Lower lobe of right lung (tissue), 2 donors: ENCODE data around the gene KCNG2. TPM values are rescaled to one million over a fixed set of nuclear protein-coding genes. Genes with fewer than 3 reads are reported as not detected.
A peak's percentile ranks its signal among the peaks of the same experiment; 100 is the strongest.

Source experiments
- ATAC-seq, 2 donors: fragments of 200-7000 bp; cut with Tn5 transposase; one replicate each; pipeline ENCODE4 v1.9.1; 2020 to 2022; ENCODE audit warnings: mild to moderate bottlenecking in 2 of 2, moderate library complexity in 2 of 2
- DNase-seq: peaks from one replicate; pipeline ENCODE4 v3.0.0-alpha.2; 2020
- H3K27ac ChIP-seq: fragments of 200-600 bp; one replicate; pipeline ENCODE4 v1.8.0; 2022
- H3K27me3 ChIP-seq: fragments of 200-600 bp; one replicate; pipeline ENCODE4 v1.8.0; 2022; ENCODE audit warnings: low read depth
- H3K36me3 ChIP-seq: fragments of 200-600 bp; one replicate; pipeline ENCODE4 v1.8.0; 2022; ENCODE audit warnings: mild to moderate bottlenecking
- H3K4me1 ChIP-seq: fragments of 200-600 bp; one replicate; pipeline ENCODE4 v1.8.0; 2022
- H3K4me3 ChIP-seq: fragments of 200-600 bp; one replicate; pipeline ENCODE4 v1.8.0; 2022; ENCODE audit warnings: mild to moderate bottlenecking
- H3K9me3 ChIP-seq: fragments of 200-600 bp; one replicate; pipeline ENCODE4 v1.8.0; 2022
- intact Hi-C: fragments of 100-400 bp; cut with DNase I; formaldehyde crosslinking; loops from one replicate; pipeline ENCODE4 v1.11.0; 2022
- total RNA-seq: library from RNA; stranded (reverse); fragmentation: NEBNext Ultra II Directional; extraction: Animal tissue kit (Norgen Biotek cat#: 25700); gene quantifications from one replicate; pipeline ENCODE4 v1.2.1, GENCODE V29; 2021
- TF ChIP-seq, protein P1 (sequence below): fragments of 200-600 bp; IDR thresholded peaks from one replicate; pipeline ENCODE4 v1.8.0; 2022; ENCODE audit warnings: antibody characterized with exemption, mild to moderate bottlenecking
- donor health status: DM: no; HTN: yes; CAD: no; lungs with severe emphysema.

KCNG2 gene
- total RNA-seq, 1 donor from 2014 or later = 0.50 TPM

DNA sequence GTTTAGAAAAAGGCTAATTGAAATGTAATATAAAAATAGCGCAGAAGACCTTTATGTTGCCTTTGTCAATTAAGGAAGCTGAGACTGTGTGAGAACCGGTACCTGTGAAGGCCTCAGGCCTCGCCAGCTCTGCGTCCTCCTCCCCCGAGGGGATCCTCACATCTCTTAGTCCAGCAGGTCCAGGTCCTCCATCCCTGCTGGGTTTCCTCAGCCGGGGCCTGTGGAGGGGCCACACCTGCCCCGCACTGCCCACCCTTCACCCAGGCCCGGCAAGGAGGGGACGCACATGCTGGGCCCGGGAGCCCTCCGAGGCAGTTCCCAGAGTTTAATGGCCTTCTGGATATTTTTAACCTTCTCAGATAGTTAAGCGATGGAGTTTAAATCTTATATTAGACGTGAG, 3.5 kb downstream of the KCNG2 start:
- Histone ChIP-seq H3K36me3 (no peaks in the 10 kb centered on the region), H3K27ac (no peak overlapping the region), H3K4me1 (peaks cover 13% of the 10 kb centered on the region), H3K27me3 (peaks cover 48% of the 10 kb centered on the region), H3K9me3 (no peaks in the 10 kb centered on the region), H3K4me3 (no peak overlapping the region)
- ATAC-seq = no peak
- intact Hi-C loops = no loop called here
- no peak for DNase-seq
- TF ChIP-seq, protein P1, sequence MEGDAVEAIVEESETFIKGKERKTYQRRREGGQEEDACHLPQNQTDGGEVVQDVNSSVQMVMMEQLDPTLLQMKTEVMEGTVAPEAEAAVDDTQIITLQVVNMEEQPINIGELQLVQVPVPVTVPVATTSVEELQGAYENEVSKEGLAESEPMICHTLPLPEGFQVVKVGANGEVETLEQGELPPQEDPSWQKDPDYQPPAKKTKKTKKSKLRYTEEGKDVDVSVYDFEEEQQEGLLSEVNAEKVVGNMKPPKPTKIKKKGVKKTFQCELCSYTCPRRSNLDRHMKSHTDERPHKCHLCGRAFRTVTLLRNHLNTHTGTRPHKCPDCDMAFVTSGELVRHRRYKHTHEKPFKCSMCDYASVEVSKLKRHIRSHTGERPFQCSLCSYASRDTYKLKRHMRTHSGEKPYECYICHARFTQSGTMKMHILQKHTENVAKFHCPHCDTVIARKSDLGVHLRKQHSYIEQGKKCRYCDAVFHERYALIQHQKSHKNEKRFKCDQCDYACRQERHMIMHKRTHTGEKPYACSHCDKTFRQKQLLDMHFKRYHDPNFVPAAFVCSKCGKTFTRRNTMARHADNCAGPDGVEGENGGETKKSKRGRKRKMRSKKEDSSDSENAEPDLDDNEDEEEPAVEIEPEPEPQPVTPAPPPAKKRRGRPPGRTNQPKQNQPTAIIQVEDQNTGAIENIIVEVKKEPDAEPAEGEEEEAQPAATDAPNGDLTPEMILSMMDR = no peak

DNA sequence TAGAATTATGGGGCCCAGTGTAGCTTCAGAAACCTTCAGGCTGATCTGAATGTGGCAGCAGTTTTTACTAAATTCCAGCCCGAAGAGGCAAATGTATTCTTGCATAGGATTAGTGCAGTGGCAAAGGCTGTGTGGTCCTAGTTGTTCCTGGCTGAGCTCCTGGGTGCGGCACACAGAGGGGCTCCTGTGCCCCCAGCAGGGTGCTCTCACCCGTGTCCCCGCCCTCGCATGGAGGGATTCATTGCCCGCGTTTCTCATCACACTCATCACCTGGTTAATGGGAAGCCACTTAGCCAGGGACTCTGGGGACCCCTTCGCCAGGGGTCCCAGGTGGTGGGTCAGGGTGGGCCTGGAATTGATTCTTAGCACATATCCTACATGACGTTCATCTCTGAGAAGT, 3.9 kb downstream of the KCNG2 start:
- no peaks in the 10 kb centered on the region for H3K9me3 ChIP-seq
- H3K36me3 ChIP-seq = no peaks in the 10 kb centered on the region
- H3K27ac ChIP-seq = no peak overlapping the region
- ATAC-seq (no peak), DNase-seq (no peak)
- intact Hi-C loops = no loop called here
- H3K4me3 ChIP-seq = no peak overlapping the region
- TF ChIP-seq, protein P1 = no peak
- peaks cover 13% of the 10 kb centered on the region for H3K4me1 ChIP-seq
- H3K27me3 ChIP-seq = peaks cover 45% of the 10 kb centered on the region

DNA sequence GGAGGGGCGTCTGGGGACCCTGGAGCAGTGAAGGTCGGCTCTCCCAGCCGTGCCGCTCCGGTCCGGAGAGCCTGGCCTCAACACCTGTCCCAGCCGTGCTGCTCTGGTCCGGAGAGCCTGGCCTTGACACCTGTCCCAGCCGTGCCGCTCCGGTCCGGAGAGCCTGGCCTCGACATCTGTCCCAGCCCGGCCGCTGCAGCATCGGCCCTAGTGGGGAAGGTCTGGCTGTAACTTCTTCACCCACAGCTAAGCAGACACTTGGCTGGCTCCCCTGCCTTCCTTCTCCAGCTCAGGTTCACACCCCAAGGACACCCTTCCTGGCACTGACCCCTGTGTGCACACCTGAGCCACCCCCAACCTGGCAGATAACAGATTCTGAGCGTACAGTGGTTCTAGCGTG, 4.6 kb downstream of the KCNG2 start:
- TF ChIP-seq, protein P1 = no peak
- no peaks in the 10 kb centered on the region for H3K9me3 ChIP-seq
- ATAC-seq = no peak
- no peaks in the 10 kb centered on the region for H3K36me3 ChIP-seq
- intact Hi-C loops = no loop called here
- no peak overlapping the region for H3K4me3 ChIP-seq
- H3K4me1 ChIP-seq = peaks cover 13% of the 10 kb centered on the region
- peaks cover 38% of the 10 kb centered on the region for H3K27me3 ChIP-seq
- H3K27ac ChIP-seq = no peak overlapping the region
- DNase-seq = peak; percentile 37

DNA sequence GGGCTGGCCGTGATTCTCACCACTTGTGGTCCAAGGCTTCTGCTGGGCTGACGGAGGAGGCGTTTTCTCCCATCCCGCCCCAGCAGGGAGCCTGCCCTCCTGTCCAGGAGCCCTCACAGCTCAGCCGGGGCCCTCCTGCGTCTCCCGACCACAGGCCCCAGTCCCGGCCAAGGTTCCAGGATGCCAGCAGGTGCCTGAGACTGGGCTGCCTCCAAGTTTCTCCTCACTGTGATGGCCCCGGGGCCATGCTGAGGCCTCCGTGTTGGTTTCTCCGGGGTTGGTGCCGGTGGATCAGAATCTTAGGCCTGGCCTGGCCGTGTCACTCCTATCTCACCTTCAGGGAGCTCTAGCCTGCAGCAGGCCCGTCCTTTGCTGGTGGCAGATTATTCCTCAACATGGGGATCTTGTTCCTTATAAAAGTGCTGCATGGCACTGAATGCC, 5.9 kb downstream of the KCNG2 start:
- Histone ChIP-seq H3K27me3 (peaks cover 25% of the 10 kb centered on the region), H3K4me1 (peaks cover 6% of the 10 kb centered on the region), H3K27ac (no peak overlapping the region), H3K4me3 (no peak overlapping the region), H3K36me3 (no peaks in the 10 kb centered on the region), H3K9me3 (no peaks in the 10 kb centered on the region)
- DNase-seq (no peak), ATAC-seq (no peak)
- intact Hi-C loops = no loop called here
- TF ChIP-seq, protein P1 = no peak

DNA sequence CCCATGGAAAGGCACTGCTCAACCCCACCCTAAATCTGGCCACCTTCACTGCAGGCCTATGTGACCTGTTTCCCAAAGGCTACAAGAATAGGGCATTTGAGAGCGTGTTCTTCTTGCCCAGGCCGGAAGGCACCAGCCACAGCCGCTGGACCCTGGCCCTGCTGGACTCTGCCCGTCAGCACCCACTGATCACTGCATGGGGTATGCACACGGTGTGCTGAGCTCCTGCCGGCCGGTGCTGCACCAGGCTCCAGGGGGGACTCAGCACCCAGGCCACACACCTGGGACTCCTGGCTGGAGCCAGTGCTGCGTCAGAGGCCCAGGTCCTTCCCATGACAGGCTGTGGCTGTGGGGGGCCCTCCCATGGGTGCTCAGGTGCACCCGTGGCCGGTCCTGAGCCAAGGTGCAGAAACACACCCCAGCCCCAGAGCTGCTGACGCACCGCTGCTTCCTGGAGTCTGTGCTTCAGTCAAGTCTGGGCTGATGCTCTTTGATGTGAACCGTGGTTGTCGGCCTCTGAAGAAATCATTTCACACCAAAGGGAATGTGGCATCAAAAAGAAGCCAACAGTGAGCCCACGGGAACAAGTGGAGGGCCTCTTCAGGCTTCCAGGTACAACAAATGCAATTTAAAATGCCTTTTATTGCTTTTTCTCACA, 6.5 kb downstream of the KCNG2 start:
- no peak overlapping the region for H3K4me3 ChIP-seq
- ATAC-seq (no peak), DNase-seq (no peak)
- no peak overlapping the region for H3K27ac ChIP-seq
- intact Hi-C loops = no loop called here
- no peaks in the 10 kb centered on the region for H3K36me3 ChIP-seq
- peaks cover 19% of the 10 kb centered on the region for H3K27me3 ChIP-seq
- no peaks in the 10 kb centered on the region for H3K9me3 ChIP-seq
- TF ChIP-seq, protein P1 = no peak
- H3K4me1 ChIP-seq = no peaks in the 10 kb centered on the region
